Peyer's patch (tissue), 4 donors: ENCODE results near the gene MYO15A.

Experiments
- POLR2A ChIP-seq, 2 donors: fragments of 450-650 bp; IDR thresholded peaks; one replicate each; pipeline ENCODE4 v1.5.1; 2017; ENCODE audit warnings: antibody characterized with exemption in 2 of 2, mild to moderate bottlenecking in 2 of 2, moderate library complexity in 2 of 2
- TF ChIP-seq, protein P1 (sequence below), 6 experiments: fragments of 450-650 bp in 4 of 6; fragments of 200-600 bp in 2 of 6; sonication (generic) in 1 of 6; IDR thresholded peaks; one replicate each; pipeline ENCODE4 v1.5.1; 2017 to 2019; ENCODE audit warnings: antibody characterized with exemption in 6 of 6, mild to moderate bottlenecking in 3 of 6, moderate library complexity in 1 of 6

DNA sequence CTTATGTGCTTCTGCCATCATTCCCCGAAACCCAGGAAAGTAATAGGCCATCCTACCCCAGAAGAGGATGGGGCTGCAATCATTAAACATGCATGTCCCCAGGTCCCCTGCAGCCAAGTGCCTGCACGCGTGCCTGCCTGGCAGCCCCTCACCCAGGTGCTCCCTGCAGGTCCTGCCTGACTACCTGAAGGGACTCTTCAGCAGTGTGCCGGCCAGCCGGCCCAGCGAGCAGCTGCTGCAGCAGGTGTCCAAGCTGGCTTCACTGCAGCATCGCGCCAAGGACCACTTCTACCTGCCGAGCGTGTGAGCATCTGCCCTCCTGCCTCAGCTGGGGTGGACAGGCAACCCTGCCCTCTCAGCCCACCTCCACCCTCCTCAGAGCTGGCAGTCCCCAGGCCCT lies 58.9 kb downstream of the MYO15A start:
- TF ChIP-seq, protein P1, sequence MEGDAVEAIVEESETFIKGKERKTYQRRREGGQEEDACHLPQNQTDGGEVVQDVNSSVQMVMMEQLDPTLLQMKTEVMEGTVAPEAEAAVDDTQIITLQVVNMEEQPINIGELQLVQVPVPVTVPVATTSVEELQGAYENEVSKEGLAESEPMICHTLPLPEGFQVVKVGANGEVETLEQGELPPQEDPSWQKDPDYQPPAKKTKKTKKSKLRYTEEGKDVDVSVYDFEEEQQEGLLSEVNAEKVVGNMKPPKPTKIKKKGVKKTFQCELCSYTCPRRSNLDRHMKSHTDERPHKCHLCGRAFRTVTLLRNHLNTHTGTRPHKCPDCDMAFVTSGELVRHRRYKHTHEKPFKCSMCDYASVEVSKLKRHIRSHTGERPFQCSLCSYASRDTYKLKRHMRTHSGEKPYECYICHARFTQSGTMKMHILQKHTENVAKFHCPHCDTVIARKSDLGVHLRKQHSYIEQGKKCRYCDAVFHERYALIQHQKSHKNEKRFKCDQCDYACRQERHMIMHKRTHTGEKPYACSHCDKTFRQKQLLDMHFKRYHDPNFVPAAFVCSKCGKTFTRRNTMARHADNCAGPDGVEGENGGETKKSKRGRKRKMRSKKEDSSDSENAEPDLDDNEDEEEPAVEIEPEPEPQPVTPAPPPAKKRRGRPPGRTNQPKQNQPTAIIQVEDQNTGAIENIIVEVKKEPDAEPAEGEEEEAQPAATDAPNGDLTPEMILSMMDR (IDR thresholded peaks at IDR 0.05), result no peak
- no peak for TF ChIP-seq POLR2A (IDR thresholded peaks at IDR 0.05)
